Smooth muscle cell (in vitro differentiated cells): ENCODE measurements around the gene RBM38. TPM values are rescaled to one million over a fixed set of nuclear protein-coding genes. Genes with fewer than 3 reads are reported as not detected.

Source experiments
- DNase-seq: peaks from one replicate; lab custom pipeline; 2025; ENCODE audit not compliant: unreplicated experiment; lab: John Stamatoyannopoulos, UW
- H2AFZ ChIP-seq: fragments of 200-600 bp; sonication (generic); 2 replicates; pipeline ENCODE4 v1.6.0; 2016; ENCODE audit warnings: antibody characterized with exemption, low read depth, mild to moderate bottlenecking
- H3F3A ChIP-seq: fragments of 200-600 bp; sonication (generic); 2 replicates; pipeline ENCODE4 v1.6.0; 2017; ENCODE audit warnings: antibody characterized with exemption, low read depth
- H3K27ac ChIP-seq: fragments of 200-600 bp; sonication (generic); 2 replicates; pipeline ENCODE4 v1.5.1; 2016; ENCODE audit warnings: low read depth, mild to moderate bottlenecking
- H3K27me3 ChIP-seq: fragments of 200-600 bp; sonication (generic); 2 replicates; pipeline ENCODE4 v1.6.1; 2016; ENCODE audit warnings: low read depth, mild to moderate bottlenecking
- H3K36me3 ChIP-seq: fragments of 200-600 bp; sonication (generic); 2 replicates; pipeline ENCODE4 v1.5.1; 2016; ENCODE audit warnings: low read depth
- H3K4me1 ChIP-seq: fragments of 200-600 bp; sonication (generic); 2 replicates; pipeline ENCODE4 v1.5.1; 2016; ENCODE audit warnings: low read depth
- H3K4me2 ChIP-seq: fragments of 200-600 bp; sonication (generic); 2 replicates; pipeline ENCODE4 v1.6.0; 2016; ENCODE audit warnings: mild to moderate bottlenecking
- H3K4me3 ChIP-seq: fragments of 200-600 bp; sonication (generic); 2 replicates; pipeline ENCODE4 v1.5.1; 2016; ENCODE audit warnings: mild to moderate bottlenecking
- H3K79me2 ChIP-seq: fragments of 200-600 bp; sonication (generic); 2 replicates; pipeline ENCODE4 v1.6.0; 2016; ENCODE audit warnings: low read depth, mild to moderate bottlenecking
- H3K9ac ChIP-seq: fragments of 200-600 bp; sonication (generic); 2 replicates; pipeline ENCODE4 v1.6.0; 2016; ENCODE audit warnings: low read depth
- H3K9me3 ChIP-seq: fragments of 200-600 bp; sonication (generic); replicated peaks from 2 replicates; pipeline ENCODE4 v1.5.1; 2016; ENCODE audit warnings: low read depth
- H4K20me1 ChIP-seq: fragments of 200-600 bp; sonication (generic); 2 replicates; pipeline ENCODE4 v1.6.0; 2016; ENCODE audit warnings: low read depth
- CTCF ChIP-seq: fragments of 200-600 bp; sonication (generic); IDR thresholded peaks from 2 replicates; pipeline ENCODE4 v1.5.1; 2017; ENCODE audit warnings: borderline replicate concordance, mild to moderate bottlenecking, antibody characterized with exemption; ENCODE audit not compliant: insufficient read depth, poor library complexity, severe bottlenecking
- WGBS: methylation state at CpG from one replicate; pipeline ENCODE4 v1.1.7; 2016; ENCODE audit warnings: low lambda C conversion rate; 5-methylcytosine and 5-hydroxymethylcytosine counted together
- polyA plus RNA-seq: library from polyadenylated mRNA; unstranded; fragments of >200 nt; fragmentation: Nextera tagmentation; extraction: Ambion mirVana; gene quantifications from 2 replicates; pipeline ENCODE4 v1.2.1, GENCODE V29; 2016
- total RNA-seq: library from RNA; depleted of rRNA; stranded (reverse); fragments of >200 nt; gene quantifications from 2 replicates; pipeline ENCODE4 v1.2.3, GENCODE V29; 2014

The RBM38 gene
- total and polyA plus RNA-seq, 2 experiments from 2014 or later: 12.0 to 12.7 TPM

- Histone ChIP-seq H3K27me3 (no peaks in the 10 kb centered on the region), H3K4me2 (no peak overlapping the region), H3K9ac (no peak overlapping the region), H3K4me1 (no peaks in the 10 kb centered on the region), H3K36me3 (no peaks in the 10 kb centered on the region), H3K27ac (no peak overlapping the region), H3K9me3 (no peaks in the 10 kb centered on the region), H4K20me1 (no peaks in the 10 kb centered on the region), H2AFZ (no peak overlapping the region), H3F3A (no peaks in the 10 kb centered on the region), H3K79me2 (no peaks in the 10 kb centered on the region), H3K4me3 (no peak overlapping the region)
- DNase-seq: no peak
- no peak for TF ChIP-seq CTCF
- 90% methylated on average over 25 of the region's 26 CpGs for WGBS
Measured at GRCh38 chr20:57421253-57422220, 30.3 kb downstream of the RBM38 start.

GRCh38 chr20:57422254-57422653 is 31.1 kb downstream of the RBM38 start:
- no peaks in the 10 kb centered on the region for H3F3A ChIP-seq
- H2AFZ ChIP-seq: no peak overlapping the region
- H3K4me3 ChIP-seq: no peak overlapping the region
- no peaks in the 10 kb centered on the region for H3K4me1 ChIP-seq
- no peak for DNase-seq
- no peak overlapping the region for H3K27ac ChIP-seq
- H3K79me2 ChIP-seq: no peaks in the 10 kb centered on the region
- no peaks in the 10 kb centered on the region for H4K20me1 ChIP-seq
- no peaks in the 10 kb centered on the region for H3K9me3 ChIP-seq
- no peak for TF ChIP-seq CTCF
- 86% methylated on average over 7 of the region's 7 CpGs for WGBS
- H3K36me3 ChIP-seq: no peaks in the 10 kb centered on the region
- H3K4me2 ChIP-seq: no peak overlapping the region
- H3K27me3 ChIP-seq: no peaks in the 10 kb centered on the region
- H3K9ac ChIP-seq: no peak overlapping the region

- Histone ChIP-seq H3K36me3 (no peaks in the 10 kb centered on the region), H3F3A (no peaks in the 10 kb centered on the region), H4K20me1 (no peaks in the 10 kb centered on the region), H3K9ac (no peak overlapping the region), H3K79me2 (no peaks in the 10 kb centered on the region), H3K4me1 (no peaks in the 10 kb centered on the region), H3K4me3 (no peak overlapping the region), H3K9me3 (no peaks in the 10 kb centered on the region), H3K27me3 (no peaks in the 10 kb centered on the region), H3K27ac (no peak overlapping the region), H2AFZ (no peak overlapping the region), H3K4me2 (no peak overlapping the region)
- no peak for TF ChIP-seq CTCF
- DNase-seq: no peak
- WGBS: 76% methylated on average over 14 of the region's 17 CpGs
Measured at GRCh38 chr20:57425150-57426013, 34.2 kb downstream of the RBM38 start.
